ENCODE results near the gene PCDHB16.
"Not testable (repeated sequence)": the region's sequence is repeated elsewhere in the genome, so short reads cannot be mapped to it uniquely, and the experiment has no call there.

The PCDHB16 gene

GRCh38 chr5:141184117-141184855 is 2.1 kb downstream of the PCDHB16 start:
- DNase-seq = not testable (repeated sequence)

GRCh38 chr5:141186897-141187512 is 4.8 kb downstream of the PCDHB16 start, which contains the start of gene PCDHB9:
PCDHB9 (plus strand) TSS chr5:141187161; CDS start chr5:141187319, 158 bp downstream.
- DNase-seq = peak; percentile 34

- DNase-seq = not testable (repeated sequence)
Measured at GRCh38 chr5:141188682-141189081, 6.5 kb downstream of the PCDHB16 start.

- not testable (repeated sequence) for DNase-seq
Measured at GRCh38 chr5:141189131-141189530, 6.9 kb downstream of the PCDHB16 start.

GRCh38 chr5:141192110-141192725 is 10.0 kb downstream of the PCDHB16 start, which contains the start of gene PCDHB10:
PCDHB10 (plus strand) TSS chr5:141192353; CDS start chr5:141192553, 200 bp downstream.
- DNase-seq = peak; percentile 15

GRCh38 chr5:141194332-141194731 is 12.1 kb downstream of the PCDHB16 start:
- not testable (repeated sequence) for DNase-seq

- no peak for DNase-seq
Measured at GRCh38 chr5:141196363-141196762, 14.2 kb downstream of the PCDHB16 start.

- DNase-seq = no peak
Measured at GRCh38 chr5:141199359-141200235, 17.4 kb downstream of the PCDHB16 start, which contains the start of gene PCDHB11. PCDHB11 (plus strand) TSS chr5:141199627; CDS start chr5:141199775, 148 bp downstream.

- DNase-seq = not testable (repeated sequence)
Measured at GRCh38 chr5:141201126-141201525, 18.9 kb downstream of the PCDHB16 start.

- DNase-seq = not testable (repeated sequence)
Measured at GRCh38 chr5:141201646-141202045, 19.5 kb downstream of the PCDHB16 start.

GRCh38 chr5:141208478-141208877 is 26.3 kb downstream of the PCDHB16 start, which contains the start of gene PCDHB12:
PCDHB12 (plus strand) TSS chr5:141208719; CDS start chr5:141208908, 189 bp downstream.
- no peak for DNase-seq

GRCh38 chr5:141210281-141210680 is 28.1 kb downstream of the PCDHB16 start:
- DNase-seq = not testable (repeated sequence)

GRCh38 chr5:141210849-141211248 is 28.7 kb downstream of the PCDHB16 start:
- DNase-seq = not testable (repeated sequence)

GRCh38 chr5:141213656-141214339 is 31.6 kb downstream of the PCDHB16 start, which contains the start of gene PCDHB13:
PCDHB13 (plus strand) TSS chr5:141213919; CDS start chr5:141214124, 205 bp downstream.
- DNase-seq = peak; percentile 21

GRCh38 chr5:141214583-141214982 is 32.4 kb downstream of the PCDHB16 start:
- DNase-seq = not testable (repeated sequence)

- not testable (repeated sequence) for DNase-seq
Measured at GRCh38 chr5:141215504-141215903, 33.3 kb downstream of the PCDHB16 start.

GRCh38 chr5:141216035-141216434 is 33.8 kb downstream of the PCDHB16 start:
- DNase-seq = not testable (repeated sequence)

- DNase-seq = peak; percentile 9
Measured at GRCh38 chr5:141223112-141223783, 41.1 kb downstream of the PCDHB16 start, which contains the start of gene PCDHB14. PCDHB14 (plus strand) TSS chr5:141223343; CDS start chr5:141223506, 163 bp downstream.

- not testable (repeated sequence) for DNase-seq
Measured at GRCh38 chr5:141224844-141225243, 42.7 kb downstream of the PCDHB16 start.

GRCh38 chr5:141225421-141225820 is 43.2 kb downstream of the PCDHB16 start:
- DNase-seq = not testable (repeated sequence)
